Measurements from ENCODE around the gene BRF1.

The BRF1 gene

GRCh38 chr14:105210266-105211025 is 90.4 kb downstream of the BRF1 start:
- no peak overlapping the region for H3K4me3 Mint-ChIP-seq
- intact Hi-C loops (cut with micrococcal nuclease): no loop called here
- no peak overlapping the region for H3K27ac Mint-ChIP-seq
- no peaks in the 10 kb centered on the region for H3K9me3 Mint-ChIP-seq
- H3K4me1 Mint-ChIP-seq (ENCODE audit: low read depth): no peaks in the 10 kb centered on the region
- peaks cover 70% of the 10 kb centered on the region for H3K36me3 Mint-ChIP-seq (ENCODE audit: low read depth)
- H3K27me3 Mint-ChIP-seq: peaks cover 12% of the 10 kb centered on the region

GRCh38 chr14:105209646-105210045 is 91.2 kb downstream of the BRF1 start:
- H3K27me3 Mint-ChIP-seq: peaks cover 20% of the 10 kb centered on the region
- H3K9me3 Mint-ChIP-seq: no peaks in the 10 kb centered on the region
- H3K4me1 Mint-ChIP-seq (ENCODE audit: low read depth): peaks cover 5% of the 10 kb centered on the region
- intact Hi-C loops (cut with micrococcal nuclease): no loop called here
- no peak overlapping the region for H3K27ac Mint-ChIP-seq
- peaks cover 62% of the 10 kb centered on the region for H3K36me3 Mint-ChIP-seq (ENCODE audit: low read depth)
- no peak overlapping the region for H3K4me3 Mint-ChIP-seq

- no peak overlapping the region for H3K27ac Mint-ChIP-seq
- H3K36me3 Mint-ChIP-seq (ENCODE audit: low read depth): peaks cover 56% of the 10 kb centered on the region
- H3K27me3 Mint-ChIP-seq: peaks cover 26% of the 10 kb centered on the region
- intact Hi-C loops (cut with micrococcal nuclease): no loop called here
- H3K9me3 Mint-ChIP-seq: no peaks in the 10 kb centered on the region
- no peak overlapping the region for H3K4me3 Mint-ChIP-seq
- peaks cover 11% of the 10 kb centered on the region for H3K4me1 Mint-ChIP-seq (ENCODE audit: low read depth)
Observed at GRCh38 chr14:105209091-105209490, 91.7 kb downstream of the BRF1 start.

- Mint-ChIP-seq H3K27me3 (peaks cover 30% of the 10 kb centered on the region), H3K4me1 (ENCODE audit: low read depth) (peaks cover 12% of the 10 kb centered on the region), H3K27ac (no peak overlapping the region), H3K36me3 (ENCODE audit: low read depth) (peaks cover 52% of the 10 kb centered on the region), H3K4me3 (no peak overlapping the region), H3K9me3 (no peaks in the 10 kb centered on the region)
- intact Hi-C loops (cut with micrococcal nuclease): no loop called here
Observed at GRCh38 chr14:105208738-105209075, 92.1 kb downstream of the BRF1 start.

- H3K4me1 Mint-ChIP-seq (ENCODE audit: low read depth): peaks cover 13% of the 10 kb centered on the region
- H3K36me3 Mint-ChIP-seq (ENCODE audit: low read depth): peaks cover 47% of the 10 kb centered on the region
- peaks cover 34% of the 10 kb centered on the region for H3K27me3 Mint-ChIP-seq
- no peak overlapping the region for H3K4me3 Mint-ChIP-seq
- H3K27ac Mint-ChIP-seq: no peak overlapping the region
- intact Hi-C loops (cut with micrococcal nuclease): no loop called here
- no peaks in the 10 kb centered on the region for H3K9me3 Mint-ChIP-seq
Observed at GRCh38 chr14:105207996-105208737, 92.6 kb downstream of the BRF1 start.

GRCh38 chr14:105207460-105207901 is 93.3 kb downstream of the BRF1 start:
- H3K27me3 Mint-ChIP-seq: peaks cover 37% of the 10 kb centered on the region
- peaks cover 20% of the 10 kb centered on the region for H3K4me1 Mint-ChIP-seq (ENCODE audit: low read depth)
- intact Hi-C loops (cut with micrococcal nuclease): no loop called here
- no peak overlapping the region for H3K4me3 Mint-ChIP-seq
- no peak overlapping the region for H3K27ac Mint-ChIP-seq
- H3K9me3 Mint-ChIP-seq: no peaks in the 10 kb centered on the region
- peaks cover 40% of the 10 kb centered on the region for H3K36me3 Mint-ChIP-seq (ENCODE audit: low read depth)

- Mint-ChIP-seq H3K9me3 (no peaks in the 10 kb centered on the region), H3K4me1 (ENCODE audit: low read depth) (peaks cover 26% of the 10 kb centered on the region), H3K27ac (no peak overlapping the region), H3K27me3 (peaks cover 41% of the 10 kb centered on the region), H3K4me3 (no peak overlapping the region), H3K36me3 (ENCODE audit: low read depth) (peaks cover 34% of the 10 kb centered on the region)
- intact Hi-C loops (cut with micrococcal nuclease): no loop called here
Observed at GRCh38 chr14:105206873-105207272, 93.9 kb downstream of the BRF1 start.

GRCh38 chr14:105205673-105206208 is 95.1 kb downstream of the BRF1 start:
- intact Hi-C loops (cut with micrococcal nuclease): no loop called here

GRCh38 chr14:105204931-105205672 is 95.7 kb downstream of the BRF1 start:
- H3K4me3 Mint-ChIP-seq: no peak overlapping the region
- H3K36me3 Mint-ChIP-seq (ENCODE audit: low read depth): peaks cover 16% of the 10 kb centered on the region
- peaks cover 42% of the 10 kb centered on the region for H3K4me1 Mint-ChIP-seq (ENCODE audit: low read depth)
- intact Hi-C loops (cut with micrococcal nuclease): no loop called here
- no peaks in the 10 kb centered on the region for H3K9me3 Mint-ChIP-seq
- no peak overlapping the region for H3K27ac Mint-ChIP-seq
- peaks cover 56% of the 10 kb centered on the region for H3K27me3 Mint-ChIP-seq

More at GRCh38 chr14:105205673-105206208, 95.1 kb downstream of the BRF1 start:
- Mint-ChIP-seq H3K27ac (no peak overlapping the region), H3K4me1 (ENCODE audit: low read depth) (peaks cover 35% of the 10 kb centered on the region), H3K4me3 (no peak overlapping the region), H3K36me3 (ENCODE audit: low read depth) (peaks cover 23% of the 10 kb centered on the region), H3K27me3 (peaks cover 50% of the 10 kb centered on the region), H3K9me3 (no peaks in the 10 kb centered on the region)

- H3K36me3 Mint-ChIP-seq (ENCODE audit: low read depth): peaks cover 9% of the 10 kb centered on the region
- peaks cover 64% of the 10 kb centered on the region for H3K27me3 Mint-ChIP-seq
- H3K27ac Mint-ChIP-seq: no peak overlapping the region
- no peaks in the 10 kb centered on the region for H3K9me3 Mint-ChIP-seq
- intact Hi-C loops (cut with micrococcal nuclease): no loop called here
- H3K4me1 Mint-ChIP-seq (ENCODE audit: low read depth): peaks cover 46% of the 10 kb centered on the region
- no peak overlapping the region for H3K4me3 Mint-ChIP-seq
Observed at GRCh38 chr14:105204206-105204930, 96.4 kb downstream of the BRF1 start.

- H3K4me1 Mint-ChIP-seq (ENCODE audit: low read depth): peaks cover 53% of the 10 kb centered on the region
- H3K9me3 Mint-ChIP-seq: no peaks in the 10 kb centered on the region
- peaks cover 70% of the 10 kb centered on the region for H3K27me3 Mint-ChIP-seq
- no peak overlapping the region for H3K4me3 Mint-ChIP-seq
- intact Hi-C loops (cut with micrococcal nuclease): loop anchor here (1.0 kb wide), 1 partner anchor 149 kb away; no protein-coding TSS in a partner anchor
- no peak overlapping the region for H3K27ac Mint-ChIP-seq
- peaks cover 2% of the 10 kb centered on the region for H3K36me3 Mint-ChIP-seq (ENCODE audit: low read depth)
Observed at GRCh38 chr14:105203701-105204100, 97.1 kb downstream of the BRF1 start.

GRCh38 chr14:105203057-105203531 is 97.7 kb downstream of the BRF1 start:
- H3K36me3 Mint-ChIP-seq (ENCODE audit: low read depth): no peaks in the 10 kb centered on the region
- intact Hi-C loops (cut with micrococcal nuclease): loop anchor here (1.0 kb wide), 1 partner anchor 149 kb away; no protein-coding TSS in a partner anchor
- H3K4me1 Mint-ChIP-seq (ENCODE audit: low read depth): peaks cover 57% of the 10 kb centered on the region
- no peak overlapping the region for H3K4me3 Mint-ChIP-seq
- H3K27ac Mint-ChIP-seq: no peak overlapping the region
- no peaks in the 10 kb centered on the region for H3K9me3 Mint-ChIP-seq
- peaks cover 76% of the 10 kb centered on the region for H3K27me3 Mint-ChIP-seq

- intact Hi-C loops (cut with micrococcal nuclease): no loop called here
- Mint-ChIP-seq H3K4me3 (peak overlapping the region; percentile 37), H3K9me3 (no peaks in the 10 kb centered on the region), H3K27ac (peak overlapping the region; percentile 81), H3K4me1 (ENCODE audit: low read depth) (peaks cover 64% of the 10 kb centered on the region), H3K36me3 (ENCODE audit: low read depth) (no peaks in the 10 kb centered on the region), H3K27me3 (peaks cover 86% of the 10 kb centered on the region)
Observed at GRCh38 chr14:105201925-105202513, 98.8 kb downstream of the BRF1 start.

Data from dendritic cell treated with granulocyte-macrophage colony-stimulating factor and Interleukin-4, amounts not matched to agents 40 ng/mL and 50 ng/mL, for 4 days (primary cell).